DND-41 (cell line): ENCODE measurements around the gene USP17L20.
"Not testable (repeated sequence)": the region's sequence is repeated elsewhere in the genome, so short reads cannot be mapped to it uniquely, and the experiment has no call there.

Experiments
- ATAC-seq: fragments of 200-7000 bp; cut with Tn5 transposase; 3 replicates; pipeline ENCODE4 v1.9.1; 2021; ENCODE audit warnings: low read depth; ENCODE audit not compliant: insufficient read depth
- DNase-seq: peaks from one replicate; pipeline ENCODE4 v3.0.0-alpha.2; 2020
- H2AFZ ChIP-seq: 2 replicates; pipeline ENCODE4 v1.6.0; 2012; ENCODE audit warnings: low read depth, low read length
- H3K27ac ChIP-seq: 2 replicates; pipeline ENCODE4 v1.5.1; 2012; ENCODE audit warnings: low read length, inconsistent platforms
- H3K27me3 ChIP-seq: fragments of 200-600 bp; sonication (generic); 2 replicates; pipeline ENCODE4 v1.6.0; 2012; ENCODE audit warnings: low read length, mild to moderate bottlenecking, inconsistent platforms; ENCODE audit not compliant: insufficient read depth, poor library complexity
- H3K36me3 ChIP-seq: 2 replicates; pipeline ENCODE4 v1.5.1; 2012; ENCODE audit warnings: low read length, inconsistent platforms; ENCODE audit not compliant: insufficient read depth
- H3K4me1 ChIP-seq: 2 replicates; pipeline ENCODE4 v1.5.1; 2012; ENCODE audit warnings: mild to moderate bottlenecking, low read length; ENCODE audit not compliant: insufficient read depth
- H3K4me2 ChIP-seq: 2 replicates; pipeline ENCODE4 v1.6.0; 2012; ENCODE audit warnings: mild to moderate bottlenecking, moderate library complexity, low read length, inconsistent platforms; ENCODE audit not compliant: insufficient read depth
- H3K4me3 ChIP-seq, 2 experiments: fragments of 200-600 bp in 1 of 2; shearing (Covaris generic) in 1 of 2; 2 replicates each; pipeline ENCODE4 v1.5.1; 2012 to 2016; ENCODE audit warnings: inconsistent platforms in 2 of 2, low read length in 2 of 2, mild to moderate bottlenecking in 2 of 2, low read depth in 1 of 2, moderate library complexity in 1 of 2
- H3K79me2 ChIP-seq: 2 replicates; pipeline ENCODE4 v1.6.0; 2012; ENCODE audit warnings: low read length, inconsistent platforms; ENCODE audit not compliant: insufficient read depth
- H3K9ac ChIP-seq: 2 replicates; pipeline ENCODE4 v1.6.0; 2012; ENCODE audit warnings: low read depth, mild to moderate bottlenecking, inconsistent platforms, low read length, moderate library complexity
- H3K9me3 ChIP-seq: 2 replicates; pipeline ENCODE4 v1.5.1; 2012; ENCODE audit warnings: low read length, moderate library complexity, mild to moderate bottlenecking, inconsistent platforms; ENCODE audit not compliant: insufficient read depth, severe bottlenecking
- H4K20me1 ChIP-seq: 2 replicates; pipeline ENCODE4 v1.6.0; 2012; ENCODE audit warnings: low read length; ENCODE audit not compliant: insufficient read depth

USP17L20 gene

DNA sequence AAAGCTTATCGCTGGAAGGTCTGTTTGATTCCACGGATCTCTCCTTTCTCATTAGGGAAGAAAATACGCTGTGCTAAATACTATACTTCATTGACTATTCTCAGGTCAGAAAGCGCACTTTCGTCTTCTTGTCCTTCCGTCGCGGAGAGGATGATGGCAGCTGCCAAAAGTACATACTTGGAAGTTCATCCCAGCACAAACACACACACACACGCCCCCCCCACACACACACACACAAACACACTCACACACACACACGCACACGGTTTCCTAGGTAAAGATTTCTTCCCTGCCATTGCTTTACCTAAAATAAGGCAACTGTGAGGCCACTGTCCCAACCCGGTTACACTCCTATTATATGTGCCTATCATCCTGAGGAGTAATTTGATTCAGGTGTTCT, 19.5 kb upstream of the USP17L20 start:
- not testable (repeated sequence) for H4K20me1 ChIP-seq, H3K4me2 ChIP-seq, H3K27ac ChIP-seq, H3K36me3 ChIP-seq, ATAC-seq, H3K9me3 ChIP-seq, DNase-seq, H3K4me3 ChIP-seq, H3K79me2 ChIP-seq, H3K4me1 ChIP-seq, H3K27me3 ChIP-seq, H2AFZ ChIP-seq, H3K9ac ChIP-seq

DNA sequence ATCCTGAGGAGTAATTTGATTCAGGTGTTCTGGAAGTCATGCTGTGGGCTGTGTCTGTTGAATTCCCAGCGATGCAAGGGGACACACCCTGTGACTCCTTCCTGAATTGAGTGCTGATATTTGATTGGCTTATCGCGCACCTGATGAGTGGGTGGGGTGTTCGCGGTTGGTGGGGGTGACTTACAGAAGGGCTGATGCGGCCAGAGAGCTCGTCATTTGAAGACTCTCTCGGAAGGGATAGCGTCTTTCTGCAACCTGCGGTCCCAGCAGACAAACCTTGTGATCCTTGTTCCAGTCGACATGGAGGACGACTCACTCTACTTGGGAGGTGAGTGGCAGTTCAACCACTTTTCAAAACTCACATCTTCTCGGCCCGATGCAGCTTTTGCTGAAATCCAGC, 14.3 kb upstream of the USP17L20 start, which contains the start of gene USP17L17:
Gene USP17L17, plus strand, starts transcription at position 301 of the 400 bp plus-strand sequence. Its CDS starts 0 bp downstream, at position 301.
- H3K36me3 ChIP-seq, H3K27ac ChIP-seq, H3K27me3 ChIP-seq, ATAC-seq, H3K4me3 ChIP-seq, H3K4me1 ChIP-seq, H2AFZ ChIP-seq, H3K9me3 ChIP-seq, H3K4me2 ChIP-seq, H4K20me1 ChIP-seq, DNase-seq, H3K9ac ChIP-seq, H3K79me2 ChIP-seq: not testable (repeated sequence)

DNA sequence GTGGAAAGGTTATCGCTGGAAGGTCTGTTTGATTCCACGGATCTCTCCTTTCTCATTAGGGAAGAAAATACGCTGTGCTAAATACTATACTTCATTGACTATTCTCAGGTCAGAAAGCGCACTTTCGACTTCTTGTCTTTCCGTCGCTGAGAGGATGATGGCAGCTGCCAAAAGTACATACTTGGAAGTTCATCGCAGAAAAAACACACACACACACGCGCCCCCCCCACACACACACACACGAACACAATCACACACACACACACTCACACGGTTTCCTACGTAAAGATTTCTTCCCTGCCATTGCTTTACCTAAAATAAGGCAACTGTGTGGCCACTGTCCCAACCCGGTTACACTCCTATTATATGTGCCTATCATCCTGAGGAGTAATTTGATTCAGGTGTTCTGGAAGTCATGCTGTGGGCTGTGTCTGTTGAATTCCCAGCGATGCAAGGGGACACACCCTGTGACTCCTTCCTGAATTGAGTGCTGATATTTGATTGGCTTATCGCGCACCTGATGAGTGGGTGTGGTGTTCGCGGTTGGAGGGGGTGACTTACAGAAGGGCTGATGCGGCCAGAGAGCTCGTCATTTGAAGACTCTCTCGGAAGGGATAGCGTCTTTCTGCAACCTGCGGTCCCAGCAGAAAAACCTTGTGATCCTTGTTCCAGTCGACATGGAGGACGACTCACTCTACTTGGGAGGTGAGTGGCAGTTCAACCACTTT, 9.8 kb upstream of the USP17L20 start, which contains the start of gene USP17L18:
Gene USP17L18, plus strand, starts transcription at position 678 of the 728 bp plus-strand sequence. Its CDS starts 0 bp downstream, at position 678.
- not testable (repeated sequence) for H3K36me3 ChIP-seq, H3K4me3 ChIP-seq, H3K27ac ChIP-seq, DNase-seq, H4K20me1 ChIP-seq, H2AFZ ChIP-seq, H3K27me3 ChIP-seq, H3K4me1 ChIP-seq, H3K4me2 ChIP-seq, H3K79me2 ChIP-seq, ATAC-seq, H3K9me3 ChIP-seq, H3K9ac ChIP-seq

DNA sequence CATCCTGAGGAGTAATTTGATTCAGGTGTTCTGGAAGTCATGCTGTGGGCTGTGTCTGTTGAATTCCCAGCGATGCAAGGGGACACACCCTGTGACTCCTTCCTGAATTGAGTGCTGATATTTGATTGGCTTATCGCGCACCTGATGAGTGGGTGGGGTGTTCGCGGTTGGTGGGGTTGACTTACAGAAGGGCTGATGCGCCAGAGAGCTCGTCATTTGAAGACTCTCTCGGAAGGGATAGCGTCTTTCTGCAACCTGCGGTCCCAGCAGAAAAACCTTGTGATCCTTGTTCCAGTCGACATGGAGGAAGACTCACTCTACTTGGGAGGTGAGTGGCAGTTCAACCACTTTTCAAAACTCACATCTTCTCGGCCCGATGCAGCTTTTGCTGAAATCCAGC, 4.8 kb upstream of the USP17L20 start, which contains the start of gene USP17L19:
Gene USP17L19, plus strand, starts transcription at position 301 of the 400 bp plus-strand sequence. Its CDS starts 0 bp downstream, at position 301.
- not testable (repeated sequence) for DNase-seq

DNA sequence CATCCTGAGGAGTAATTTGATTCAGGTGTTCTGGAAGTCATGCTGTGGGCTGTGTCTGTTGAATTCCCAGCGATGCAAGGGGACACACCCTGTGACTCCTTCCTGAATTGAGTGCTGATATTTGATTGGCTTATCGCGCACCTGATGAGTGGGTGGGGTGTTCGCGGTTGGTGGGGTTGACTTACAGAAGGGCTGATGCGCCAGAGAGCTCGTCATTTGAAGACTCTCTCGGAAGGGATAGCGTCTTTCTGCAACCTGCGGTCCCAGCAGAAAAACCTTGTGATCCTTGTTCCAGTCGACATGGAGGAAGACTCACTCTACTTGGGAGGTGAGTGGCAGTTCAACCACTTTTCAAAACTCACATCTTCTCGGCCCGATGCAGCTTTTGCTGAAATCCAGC, 4.6 kb downstream of the USP17L20 start, which contains the start of gene USP17L21:
Gene USP17L21, plus strand, starts transcription at position 301 of the 400 bp plus-strand sequence. Its CDS starts 0 bp downstream, at position 301.
- not testable (repeated sequence) for H2AFZ ChIP-seq, H3K4me2 ChIP-seq, H3K27me3 ChIP-seq, H3K9me3 ChIP-seq, H3K36me3 ChIP-seq, H3K4me3 ChIP-seq, H4K20me1 ChIP-seq, H3K4me1 ChIP-seq, H3K79me2 ChIP-seq, H3K27ac ChIP-seq, DNase-seq, ATAC-seq, H3K9ac ChIP-seq

More for the DNA sequence above, 4.8 kb upstream of the USP17L20 start, which contains the start of gene USP17L19:
- not testable (repeated sequence) for H3K9ac ChIP-seq, H3K27me3 ChIP-seq, H3K4me1 ChIP-seq, H4K20me1 ChIP-seq, H3K4me2 ChIP-seq, H3K36me3 ChIP-seq, H3K4me3 ChIP-seq, H2AFZ ChIP-seq, ATAC-seq, H3K79me2 ChIP-seq, H3K9me3 ChIP-seq, H3K27ac ChIP-seq

DNA sequence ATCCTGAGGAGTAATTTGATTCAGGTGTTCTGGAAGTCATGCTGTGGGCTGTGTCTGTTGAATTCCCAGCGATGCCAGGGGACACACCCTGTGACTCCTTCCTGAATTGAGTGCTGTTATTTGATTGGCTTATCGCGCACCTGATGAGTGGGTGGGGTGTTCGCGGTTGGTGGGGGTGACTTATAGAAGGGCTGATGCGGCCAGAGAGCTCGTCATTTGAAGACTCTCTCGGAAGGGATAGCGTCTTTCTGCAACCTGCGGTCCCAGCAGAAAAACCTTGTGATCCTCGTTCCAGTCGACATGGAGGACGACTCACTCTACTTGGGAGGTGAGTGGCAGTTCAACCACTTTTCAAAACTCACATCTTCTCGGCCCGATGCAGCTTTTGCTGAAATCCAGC, 9.4 kb downstream of the USP17L20 start, which contains the start of gene USP17L22:
Gene USP17L22, plus strand, starts transcription at position 301 of the 400 bp plus-strand sequence. Its CDS starts 0 bp downstream, at position 301.
- H2AFZ ChIP-seq, ATAC-seq, H3K9me3 ChIP-seq, H3K27me3 ChIP-seq, H3K4me1 ChIP-seq, H3K27ac ChIP-seq, H3K9ac ChIP-seq, H3K36me3 ChIP-seq, H4K20me1 ChIP-seq, H3K4me3 ChIP-seq, H3K79me2 ChIP-seq, H3K4me2 ChIP-seq, DNase-seq: not testable (repeated sequence)

DNA sequence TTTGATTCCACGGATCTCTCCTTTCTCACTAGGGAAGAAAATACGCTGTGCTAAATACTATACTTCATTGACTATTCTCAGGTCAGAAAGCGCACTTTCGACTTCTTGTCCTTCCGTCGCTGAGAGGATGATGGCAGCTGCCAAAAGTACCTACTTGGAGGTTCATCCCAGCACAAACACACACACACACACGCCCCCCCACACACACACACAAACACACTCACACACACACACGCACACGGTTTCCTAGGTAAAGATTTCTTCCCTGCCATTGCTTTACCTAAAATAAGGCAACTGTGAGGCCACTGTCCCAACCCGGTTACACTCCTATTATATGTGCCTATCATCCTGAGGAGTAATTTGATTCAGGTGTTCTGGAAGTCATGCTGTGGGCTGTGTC, 13.8 kb downstream of the USP17L20 start:
- not testable (repeated sequence) for H3K27ac ChIP-seq, H3K4me2 ChIP-seq, H3K9ac ChIP-seq, H3K4me1 ChIP-seq, H2AFZ ChIP-seq, H3K27me3 ChIP-seq, H3K9me3 ChIP-seq, H4K20me1 ChIP-seq, H3K79me2 ChIP-seq, ATAC-seq, H3K4me3 ChIP-seq, H3K36me3 ChIP-seq
- peak; percentile 5 for DNase-seq
